KMS-11 (cell line): Measurements from ENCODE around the gene GRIK3.

Source experiments
- H2AFZ ChIP-seq: fragments of 200-600 bp; sonication (generic); 2 replicates; pipeline ENCODE4 v1.6.1; 2016; ENCODE audit warnings: antibody characterized with exemption, mixed run types, low read depth
- H3K27ac ChIP-seq: fragments of 200-600 bp; sonication (generic); 2 replicates; pipeline ENCODE4 v1.6.1; 2016; ENCODE audit warnings: mild to moderate bottlenecking, mixed run types
- H3K27me3 ChIP-seq: fragments of 200-600 bp; sonication (generic); 2 replicates; pipeline ENCODE4 v1.6.1; 2017; ENCODE audit warnings: mild to moderate bottlenecking, low read depth, mixed run types, moderate library complexity; ENCODE audit not compliant: insufficient read depth
- H3K36me3 ChIP-seq: fragments of 200-600 bp; sonication (generic); 2 replicates; pipeline ENCODE4 v1.6.1; 2017; ENCODE audit warnings: mild to moderate bottlenecking, mixed run types; ENCODE audit not compliant: insufficient read depth
- H3K4me1 ChIP-seq: fragments of 200-600 bp; sonication (generic); 2 replicates; pipeline ENCODE4 v1.6.1; 2016; ENCODE audit warnings: mild to moderate bottlenecking, low read depth, mixed run types; ENCODE audit not compliant: poor library complexity, severe bottlenecking
- H3K4me2 ChIP-seq: fragments of 200-600 bp; sonication (generic); 2 replicates; pipeline ENCODE4 v1.7.0; 2016; ENCODE audit warnings: mild to moderate bottlenecking, mixed run types
- H3K4me3 ChIP-seq: fragments of 200-600 bp; sonication (generic); IDR thresholded peaks from 2 replicates; pipeline ENCODE4 v1.6.1; 2017; ENCODE audit warnings: low read depth, low read length, mixed read lengths; ENCODE audit not compliant: insufficient read depth
- H3K79me2 ChIP-seq: fragments of 200-600 bp; sonication (generic); 2 replicates; pipeline ENCODE4 v1.6.1; 2016; ENCODE audit warnings: low read depth, mixed run types; ENCODE audit not compliant: insufficient read depth
- H3K9ac ChIP-seq: fragments of 200-600 bp; sonication (generic); 2 replicates; pipeline ENCODE4 v1.6.1; 2016; ENCODE audit warnings: mild to moderate bottlenecking, mixed run types
- H4K20me1 ChIP-seq: fragments of 200-600 bp; sonication (generic); 2 replicates; pipeline ENCODE4 v1.6.1; 2016; ENCODE audit warnings: mild to moderate bottlenecking, mixed run types; ENCODE audit not compliant: insufficient read depth
- TF ChIP-seq, protein P1 (sequence below): fragments of 200-600 bp; sonication (generic); conservative IDR thresholded peaks from 2 replicates; pipeline ENCODE4 v1.6.1; 2017; ENCODE audit warnings: low read depth, mild to moderate bottlenecking, antibody characterized with exemption, low read length, moderate library complexity, mixed read lengths

Gene GRIK3

DNA sequence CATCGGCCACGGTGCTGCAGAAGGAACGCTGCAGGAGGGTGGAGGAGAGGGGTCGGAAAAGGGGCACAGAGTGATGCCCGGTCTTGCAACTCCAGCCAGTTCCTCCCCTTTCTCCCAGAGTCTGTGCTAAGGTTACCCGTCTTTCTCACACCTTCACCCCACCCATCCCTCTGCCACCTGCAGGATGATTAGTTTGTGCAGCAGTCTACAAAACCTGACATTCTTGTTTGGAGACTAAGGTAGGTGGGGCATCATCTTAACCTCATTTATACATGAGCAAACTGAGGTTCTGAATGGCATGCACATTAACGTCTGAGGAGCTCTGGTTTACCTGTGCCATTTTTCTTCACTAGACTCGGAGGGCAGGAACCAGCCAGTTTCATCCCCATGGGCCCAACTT is 232.3 kb downstream of the GRIK3 start:
- H3K4me2 ChIP-seq = no peak overlapping the region
- no peak overlapping the region for H3K27ac ChIP-seq
- H3K4me1 ChIP-seq = no peaks in the 10 kb centered on the region
- no peak overlapping the region for H3K9ac ChIP-seq
- TF ChIP-seq, protein P1, sequence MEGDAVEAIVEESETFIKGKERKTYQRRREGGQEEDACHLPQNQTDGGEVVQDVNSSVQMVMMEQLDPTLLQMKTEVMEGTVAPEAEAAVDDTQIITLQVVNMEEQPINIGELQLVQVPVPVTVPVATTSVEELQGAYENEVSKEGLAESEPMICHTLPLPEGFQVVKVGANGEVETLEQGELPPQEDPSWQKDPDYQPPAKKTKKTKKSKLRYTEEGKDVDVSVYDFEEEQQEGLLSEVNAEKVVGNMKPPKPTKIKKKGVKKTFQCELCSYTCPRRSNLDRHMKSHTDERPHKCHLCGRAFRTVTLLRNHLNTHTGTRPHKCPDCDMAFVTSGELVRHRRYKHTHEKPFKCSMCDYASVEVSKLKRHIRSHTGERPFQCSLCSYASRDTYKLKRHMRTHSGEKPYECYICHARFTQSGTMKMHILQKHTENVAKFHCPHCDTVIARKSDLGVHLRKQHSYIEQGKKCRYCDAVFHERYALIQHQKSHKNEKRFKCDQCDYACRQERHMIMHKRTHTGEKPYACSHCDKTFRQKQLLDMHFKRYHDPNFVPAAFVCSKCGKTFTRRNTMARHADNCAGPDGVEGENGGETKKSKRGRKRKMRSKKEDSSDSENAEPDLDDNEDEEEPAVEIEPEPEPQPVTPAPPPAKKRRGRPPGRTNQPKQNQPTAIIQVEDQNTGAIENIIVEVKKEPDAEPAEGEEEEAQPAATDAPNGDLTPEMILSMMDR = no peak
- H3K27me3 ChIP-seq = peaks cover 43% of the 10 kb centered on the region
- no peaks in the 10 kb centered on the region for H3K79me2 ChIP-seq
- no peaks in the 10 kb centered on the region for H4K20me1 ChIP-seq
- no peak overlapping the region for H3K4me3 ChIP-seq
- no peaks in the 10 kb centered on the region for H3K36me3 ChIP-seq
- H2AFZ ChIP-seq = no peak overlapping the region

DNA sequence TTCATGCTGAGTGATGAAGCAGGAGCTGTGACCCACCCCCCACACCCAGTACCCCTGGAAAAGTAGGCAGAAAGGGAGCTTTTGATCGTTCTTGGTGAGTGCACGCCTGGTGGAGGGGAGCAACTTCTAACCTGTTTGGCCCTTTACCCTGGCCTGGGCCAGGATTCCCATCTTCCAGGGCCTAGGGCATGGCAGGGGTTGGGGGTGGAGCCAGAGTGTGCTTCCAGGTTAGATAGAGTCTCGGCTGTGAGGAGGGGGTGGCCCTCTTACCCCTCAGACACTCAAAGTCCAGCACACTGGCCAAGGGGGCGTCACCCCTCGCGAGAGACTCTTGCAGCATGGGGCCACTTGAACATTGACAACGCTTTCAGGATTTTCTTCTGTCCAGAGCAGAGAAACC is 236.6 kb downstream of the GRIK3 start:
- H3K36me3 ChIP-seq = no peaks in the 10 kb centered on the region
- H3K4me1 ChIP-seq = no peaks in the 10 kb centered on the region
- H3K27me3 ChIP-seq = peaks cover 22% of the 10 kb centered on the region; the same call in 1 of the 2 replicates
- H3K27ac ChIP-seq = no peak overlapping the region
- H3K4me3 ChIP-seq = no peak overlapping the region
- TF ChIP-seq, protein P1 = no peak
- no peak overlapping the region for H3K9ac ChIP-seq
- no peak overlapping the region for H3K4me2 ChIP-seq
- no peaks in the 10 kb centered on the region for H3K79me2 ChIP-seq
- no peak overlapping the region for H2AFZ ChIP-seq
- H4K20me1 ChIP-seq = no peaks in the 10 kb centered on the region

DNA sequence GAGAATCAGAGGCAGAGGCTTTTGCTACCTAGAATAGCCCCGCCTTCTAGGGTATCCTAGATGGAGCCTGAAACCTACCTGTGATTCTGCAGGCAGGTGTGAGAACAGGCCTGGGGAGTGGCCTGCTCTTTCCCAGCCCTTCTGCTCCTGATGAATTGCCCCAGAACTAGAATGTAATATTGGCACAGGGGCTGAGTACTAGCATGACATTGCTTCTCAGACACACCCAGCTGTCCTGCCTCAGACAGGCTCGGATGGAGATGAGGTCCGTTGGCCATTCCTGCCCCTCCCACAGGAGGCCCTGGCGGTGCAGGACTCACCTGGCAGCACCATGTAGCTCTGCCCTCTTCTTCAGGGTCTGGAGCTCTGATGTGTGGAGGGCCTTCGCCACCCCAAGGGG is 237.6 kb downstream of the GRIK3 start:
- Histone ChIP-seq H3K27ac (no peak overlapping the region), H3K4me2 (no peak overlapping the region), H3K79me2 (no peaks in the 10 kb centered on the region), H2AFZ (no peak overlapping the region), H3K4me1 (no peaks in the 10 kb centered on the region), H3K36me3 (no peaks in the 10 kb centered on the region), H3K9ac (no peak overlapping the region), H4K20me1 (no peaks in the 10 kb centered on the region), H3K4me3 (no peak overlapping the region), H3K27me3 (peaks cover 18% of the 10 kb centered on the region; the same call in 1 of the 2 replicates)
- TF ChIP-seq, protein P1 = no peak

DNA sequence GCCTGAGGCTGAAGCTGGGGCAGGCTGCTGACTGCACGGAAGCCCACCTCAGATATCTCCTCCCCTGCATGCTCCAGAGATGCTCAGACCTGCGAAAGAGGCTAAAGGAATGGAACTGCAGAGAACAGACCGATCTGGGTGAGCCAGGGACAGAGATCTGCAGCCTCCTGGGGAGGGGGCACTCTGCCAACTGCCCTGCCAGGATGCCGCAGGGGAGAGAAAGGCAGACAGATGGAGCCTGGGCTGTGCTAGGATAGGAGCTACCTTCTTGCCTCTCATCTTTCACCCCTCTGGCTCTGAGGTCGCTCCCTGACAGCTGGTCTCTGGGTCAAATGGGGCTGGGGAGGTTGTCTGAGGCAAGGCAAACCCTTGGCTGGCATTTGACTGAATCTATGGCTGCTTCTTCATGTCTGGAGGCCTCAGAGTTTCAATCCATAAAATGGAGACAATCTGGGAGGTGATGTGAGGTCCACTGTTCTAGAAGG is 238.2 kb downstream of the GRIK3 start:
- Histone ChIP-seq H3K27ac (no peak overlapping the region), H3K4me1 (no peaks in the 10 kb centered on the region)

More for the DNA sequence above, 238.2 kb downstream of the GRIK3 start:
- Histone ChIP-seq H2AFZ (no peak overlapping the region), H3K36me3 (no peaks in the 10 kb centered on the region), H3K4me2 (no peak overlapping the region), H3K4me3 (no peak overlapping the region), H3K27me3 (peaks cover 14% of the 10 kb centered on the region; the same call in 1 of the 2 replicates), H3K79me2 (no peaks in the 10 kb centered on the region), H3K9ac (no peak overlapping the region), H4K20me1 (no peaks in the 10 kb centered on the region)
- TF ChIP-seq, protein P1 = no peak
